ENCODE results near the gene SORT1.

GRCh38 chr1:109391157-109391556, 6.6 kb downstream of the SORT1 start:
- TF ChIP-seq POLR2AphosphoS5 (IDR thresholded peaks at IDR 0.05; ENCODE audit: borderline replicate concordance, low read depth, low read length): no peak
- TF ChIP-seq EZH2 (IDR thresholded peaks at IDR 0.05): no peak
